Activated CD4-positive, alpha-beta memory T cell treated with anti-CD3 and anti-CD28 coated beads for 36 hours (primary cell): ENCODE results near the gene TTN. TPM values are rescaled to one million over a fixed set of nuclear protein-coding genes. Genes with fewer than 3 reads are reported as not detected.

Experiments used
- CTCF ChIA-PET: fragments of 350-600 bp; sonication (Branson Sonifier 250); formaldehyde crosslinking; loops from one replicate; lab custom pipeline; 2021; ENCODE audit warnings: antibody characterized with exemption, inconsistent platforms; lab: Charles Lee
- POLR2A ChIA-PET: fragments of 350-600 bp; sonication (Branson Sonifier 250); formaldehyde crosslinking; loops from one replicate; lab custom pipeline; 2021; ENCODE audit warnings: antibody characterized with exemption; lab: Charles Lee
- DNase-seq: peaks from one replicate; pipeline ENCODE4 v3.0.0-alpha.2; 2020
- H3K27ac Mint-ChIP-seq: one replicate; pipeline ENCODE4 v1.8.0; 2021; ENCODE audit warnings: mixed read lengths
- H3K27me3 Mint-ChIP-seq: one replicate; pipeline ENCODE4 v1.8.0; 2021; ENCODE audit warnings: mixed read lengths
- H3K36me3 Mint-ChIP-seq: one replicate; pipeline ENCODE4 v1.8.0; 2021; ENCODE audit warnings: mixed read lengths
- H3K4me1 Mint-ChIP-seq: one replicate; pipeline ENCODE4 v1.8.0; 2021; ENCODE audit warnings: low read depth, mixed read lengths
- H3K4me3 Mint-ChIP-seq: one replicate; pipeline ENCODE4 v1.8.0; 2021; ENCODE audit warnings: mild to moderate bottlenecking, mixed read lengths
- H3K9me3 Mint-ChIP-seq: one replicate; pipeline ENCODE4 v1.8.0; 2021; ENCODE audit warnings: mixed read lengths
- intact Hi-C: fragments of 100-400 bp; cut with micrococcal nuclease; formaldehyde crosslinking; loops from one replicate; pipeline ENCODE4 v1.15.1; 2023
- total RNA-seq, 2 experiments: library from RNA; stranded (reverse); gene quantifications; one replicate each; pipeline ENCODE4 v1.2.3, GENCODE V29; 2021

Gene TTN
- total RNA-seq, 2 experiments from 2014 or later = 0.73 to 1.2 TPM

GRCh38 chr2:178630581-178630980 is 176.6 kb downstream of the TTN start:
- ChIA-PET POLR2A (no interaction called here), CTCF (no interaction called here)
- Mint-ChIP-seq H3K36me3 (peaks cover 2% of the 10 kb centered on the region), H3K9me3 (no peaks in the 10 kb centered on the region), H3K4me1 (no peaks in the 10 kb centered on the region), H3K27me3 (no peaks in the 10 kb centered on the region), H3K27ac (no peak overlapping the region), H3K4me3 (no peak overlapping the region)
- no peak for DNase-seq
- intact Hi-C loops = no loop called here

GRCh38 chr2:178629463-178629862 is 177.8 kb downstream of the TTN start:
- CTCF ChIA-PET = no interaction called here
- no peak for DNase-seq
- no peak overlapping the region for H3K4me3 Mint-ChIP-seq
- H3K9me3 Mint-ChIP-seq = no peaks in the 10 kb centered on the region
- H3K36me3 Mint-ChIP-seq = peaks cover 2% of the 10 kb centered on the region
- H3K4me1 Mint-ChIP-seq = no peaks in the 10 kb centered on the region
- H3K27me3 Mint-ChIP-seq = no peaks in the 10 kb centered on the region
- POLR2A ChIA-PET = no interaction called here
- intact Hi-C loops = no loop called here
- no peak overlapping the region for H3K27ac Mint-ChIP-seq

GRCh38 chr2:178628605-178629004 is 178.6 kb downstream of the TTN start:
- CTCF ChIA-PET = no interaction called here
- intact Hi-C loops = no loop called here
- Mint-ChIP-seq H3K36me3 (peaks cover 2% of the 10 kb centered on the region), H3K9me3 (no peaks in the 10 kb centered on the region), H3K27me3 (no peaks in the 10 kb centered on the region), H3K4me3 (no peak overlapping the region), H3K4me1 (no peaks in the 10 kb centered on the region), H3K27ac (no peak overlapping the region)
- POLR2A ChIA-PET = no interaction called here
- no peak for DNase-seq

- ChIA-PET POLR2A (no interaction called here), CTCF (no interaction called here)
- intact Hi-C loops = no loop called here
- Mint-ChIP-seq H3K4me3 (no peak overlapping the region), H3K4me1 (no peaks in the 10 kb centered on the region), H3K9me3 (no peaks in the 10 kb centered on the region), H3K27ac (no peak overlapping the region), H3K36me3 (peaks cover 2% of the 10 kb centered on the region), H3K27me3 (no peaks in the 10 kb centered on the region)
- DNase-seq = no peak
These were observed 179.8 kb downstream of the TTN start for GRCh38 chr2:178627401-178627800.

GRCh38 chr2:178615969-178616368 is 191.3 kb downstream of the TTN start:
- Mint-ChIP-seq H3K9me3 (no peaks in the 10 kb centered on the region), H3K36me3 (peaks cover 30% of the 10 kb centered on the region), H3K4me3 (no peak overlapping the region), H3K27ac (no peak overlapping the region), H3K27me3 (no peaks in the 10 kb centered on the region), H3K4me1 (no peaks in the 10 kb centered on the region)
- ChIA-PET POLR2A (no interaction called here), CTCF (no interaction called here)
- intact Hi-C loops = no loop called here
- no peak for DNase-seq

- Mint-ChIP-seq H3K4me3 (no peak overlapping the region), H3K36me3 (peaks cover 47% of the 10 kb centered on the region), H3K27me3 (no peaks in the 10 kb centered on the region), H3K4me1 (no peaks in the 10 kb centered on the region), H3K27ac (no peak overlapping the region), H3K9me3 (no peaks in the 10 kb centered on the region)
- CTCF ChIA-PET = no interaction called here
- POLR2A ChIA-PET = no interaction called here
- intact Hi-C loops = no loop called here
- DNase-seq = no peak
These were observed 204.3 kb downstream of the TTN start for GRCh38 chr2:178602901-178603300.

GRCh38 chr2:178592655-178593054 is 214.6 kb downstream of the TTN start:
- Mint-ChIP-seq H3K9me3 (no peaks in the 10 kb centered on the region), H3K36me3 (peaks cover 29% of the 10 kb centered on the region), H3K27me3 (no peaks in the 10 kb centered on the region), H3K27ac (no peak overlapping the region), H3K4me3 (no peak overlapping the region), H3K4me1 (no peaks in the 10 kb centered on the region)
- CTCF ChIA-PET = no interaction called here
- no peak for DNase-seq
- intact Hi-C loops = no loop called here
- POLR2A ChIA-PET = no interaction called here

GRCh38 chr2:178589335-178589734 is 217.9 kb downstream of the TTN start:
- ChIA-PET POLR2A (interaction anchor here (1.5 kb wide), 1 partner anchor 15 kb away, joined by 3 read pairs; no protein-coding TSS in a partner anchor), CTCF (no interaction called here)
- H3K4me1 Mint-ChIP-seq = no peaks in the 10 kb centered on the region
- H3K4me3 Mint-ChIP-seq = no peak overlapping the region
- H3K36me3 Mint-ChIP-seq = peaks cover 34% of the 10 kb centered on the region
- H3K9me3 Mint-ChIP-seq = no peaks in the 10 kb centered on the region
- H3K27me3 Mint-ChIP-seq = no peaks in the 10 kb centered on the region
- no peak overlapping the region for H3K27ac Mint-ChIP-seq
- intact Hi-C loops = no loop called here
- no peak for DNase-seq

- ChIA-PET CTCF (no interaction called here), POLR2A (no interaction called here)
- no peak overlapping the region for H3K27ac Mint-ChIP-seq
- no peaks in the 10 kb centered on the region for H3K27me3 Mint-ChIP-seq
- H3K4me3 Mint-ChIP-seq = no peak overlapping the region
- intact Hi-C loops = no loop called here
- no peaks in the 10 kb centered on the region for H3K9me3 Mint-ChIP-seq
- H3K36me3 Mint-ChIP-seq = peaks cover 38% of the 10 kb centered on the region
- no peak for DNase-seq
- H3K4me1 Mint-ChIP-seq = no peaks in the 10 kb centered on the region
These were observed 222.6 kb downstream of the TTN start for GRCh38 chr2:178584666-178585065.

- no peak for DNase-seq
- no peaks in the 10 kb centered on the region for H3K4me1 Mint-ChIP-seq
- intact Hi-C loops = no loop called here
- H3K9me3 Mint-ChIP-seq = peaks cover 3% of the 10 kb centered on the region
- H3K27ac Mint-ChIP-seq = no peak overlapping the region
- H3K4me3 Mint-ChIP-seq = no peak overlapping the region
- H3K36me3 Mint-ChIP-seq = peaks cover 62% of the 10 kb centered on the region
- ChIA-PET POLR2A (no interaction called here), CTCF (no interaction called here)
- no peaks in the 10 kb centered on the region for H3K27me3 Mint-ChIP-seq
These were observed 228.2 kb downstream of the TTN start for GRCh38 chr2:178579006-178579405.

GRCh38 chr2:178574789-178575188 is 232.4 kb downstream of the TTN start:
- intact Hi-C loops = no loop called here
- POLR2A ChIA-PET = no interaction called here
- Mint-ChIP-seq H3K36me3 (peaks cover 87% of the 10 kb centered on the region), H3K27me3 (no peaks in the 10 kb centered on the region), H3K27ac (no peak overlapping the region), H3K4me3 (no peak overlapping the region), H3K9me3 (peaks cover 11% of the 10 kb centered on the region), H3K4me1 (no peaks in the 10 kb centered on the region)
- no peak for DNase-seq
- CTCF ChIA-PET = no interaction called here

- no peaks in the 10 kb centered on the region for H3K4me1 Mint-ChIP-seq
- H3K27me3 Mint-ChIP-seq = no peaks in the 10 kb centered on the region
- H3K4me3 Mint-ChIP-seq = no peak overlapping the region
- H3K36me3 Mint-ChIP-seq = peaks cover 91% of the 10 kb centered on the region
- peaks cover 33% of the 10 kb centered on the region for H3K9me3 Mint-ChIP-seq
- no peak overlapping the region for H3K27ac Mint-ChIP-seq
- intact Hi-C loops = no loop called here
- ChIA-PET CTCF (no interaction called here), POLR2A (no interaction called here)
- no peak for DNase-seq
These were observed 239.0 kb downstream of the TTN start for GRCh38 chr2:178568227-178568626.

GRCh38 chr2:178553047-178553446 is 254.2 kb downstream of the TTN start:
- CTCF ChIA-PET = no interaction called here

More at GRCh38 chr2:178553047-178553446, 254.2 kb downstream of the TTN start:
- intact Hi-C loops = no loop called here
- H3K4me1 Mint-ChIP-seq = peaks cover 2% of the 10 kb centered on the region
- DNase-seq = no peak
- no peak overlapping the region for H3K27ac Mint-ChIP-seq
- H3K4me3 Mint-ChIP-seq = no peak overlapping the region
- no peaks in the 10 kb centered on the region for H3K27me3 Mint-ChIP-seq
- H3K9me3 Mint-ChIP-seq = no peaks in the 10 kb centered on the region
- POLR2A ChIA-PET = no interaction called here
- H3K36me3 Mint-ChIP-seq = peaks cover 58% of the 10 kb centered on the region
